Stimulated activated naive CD4-positive, alpha-beta T cell treated with Interleukin-2 at 50 U/mL for 16 hours (primary cell): ENCODE measurements around the gene HIRA.
"Not testable (repeated sequence)": the region's sequence is repeated elsewhere in the genome, so short reads cannot be mapped to it uniquely, and the experiment has no call there.

Experiments
- DNase-seq: peaks from one replicate; lab custom pipeline; 2025; lab: John Stamatoyannopoulos, UW

Gene HIRA

GRCh38 chr22:19325296-19325948 is 106.1 kb downstream of the HIRA start:
- no peak for DNase-seq

DNA sequence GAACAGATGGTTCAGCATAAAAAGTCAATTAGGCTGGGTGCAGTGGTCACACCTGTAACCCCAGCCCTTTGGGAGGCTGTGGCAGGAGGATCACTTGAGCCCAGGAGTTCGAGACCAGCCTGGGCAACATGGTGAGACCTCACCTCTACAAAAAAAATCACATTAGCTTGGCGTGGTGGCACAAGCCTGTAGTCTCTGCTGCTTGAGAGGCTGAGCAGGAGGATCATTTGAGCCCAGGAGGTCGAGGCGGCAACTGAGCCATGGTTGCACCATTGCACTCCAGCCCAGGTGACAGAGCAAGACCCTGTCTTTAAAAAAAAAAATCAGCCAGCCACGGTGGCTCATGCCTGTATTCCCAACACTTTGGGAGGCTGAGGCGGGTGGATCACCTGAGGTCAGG is 108.1 kb downstream of the HIRA start:
- DNase-seq: not testable (repeated sequence)

- no peak for DNase-seq
These were observed 109.8 kb downstream of the HIRA start for GRCh38 chr22:19321757-19322156.

DNA sequence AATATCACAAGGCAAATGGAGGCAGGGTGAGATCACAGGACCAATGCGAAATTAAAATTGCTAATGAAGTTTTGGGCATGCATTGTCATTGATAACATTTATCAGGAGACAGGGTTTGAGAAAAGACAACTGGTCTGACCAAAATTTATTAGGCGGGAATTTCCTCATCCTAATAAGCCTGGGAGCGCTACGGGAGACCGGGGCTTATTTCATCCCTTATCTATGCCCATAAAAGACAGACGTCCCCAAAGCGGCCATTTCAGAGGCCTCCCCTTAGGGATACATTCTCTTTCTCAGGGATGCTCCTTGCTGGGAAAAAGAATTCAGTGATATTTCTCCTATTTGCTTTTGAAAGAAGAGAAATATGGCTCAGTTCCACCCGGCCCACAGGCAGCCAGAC is 111.4 kb downstream of the HIRA start:
- DNase-seq: not testable (repeated sequence)

GRCh38 chr22:19319281-19319680 is 112.3 kb downstream of the HIRA start:
- DNase-seq: no peak

GRCh38 chr22:19317865-19318264 is 113.7 kb downstream of the HIRA start:
- no peak for DNase-seq

GRCh38 chr22:19307872-19308271 is 123.7 kb downstream of the HIRA start:
- no peak for DNase-seq

DNA sequence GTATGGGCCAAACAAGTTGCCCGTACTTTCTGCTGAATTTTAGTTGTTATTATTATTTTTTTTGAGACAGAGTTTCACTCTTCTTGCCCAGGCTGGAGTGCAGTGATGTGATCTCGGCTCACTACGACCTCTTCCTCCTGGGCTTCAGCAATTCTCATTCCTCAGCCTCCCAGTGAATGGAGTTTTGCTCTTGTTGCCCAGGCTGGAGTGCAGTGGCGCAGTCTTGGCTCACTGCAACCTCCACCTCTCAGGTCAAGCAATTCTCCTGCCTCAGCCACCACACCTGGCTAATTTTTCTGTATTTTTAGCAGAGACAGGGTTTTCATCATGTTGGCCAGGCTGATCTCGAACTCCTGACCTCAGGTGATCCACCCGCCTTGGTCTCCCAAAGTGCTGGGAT is 125.0 kb downstream of the HIRA start:
- not testable (repeated sequence) for DNase-seq

DNA sequence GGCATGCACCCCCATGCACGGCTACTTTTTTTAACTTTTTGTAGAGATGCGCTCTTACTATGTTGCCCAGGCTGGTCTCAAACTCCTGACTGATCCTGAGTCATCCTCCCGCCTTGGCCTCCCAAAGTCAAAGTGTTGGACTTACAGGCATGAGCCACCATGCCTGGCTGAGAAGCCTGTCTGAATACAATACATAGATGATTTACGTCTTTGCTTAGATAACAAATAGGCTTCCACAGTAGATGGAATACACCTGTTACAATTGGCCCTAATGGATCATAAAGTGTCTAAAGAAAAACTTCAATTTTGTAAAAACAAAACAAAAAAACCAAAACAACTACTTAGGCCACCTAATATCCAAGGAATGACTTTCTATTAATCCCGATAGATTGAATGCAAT is 127.0 kb downstream of the HIRA start:
- no peak for DNase-seq

DNA sequence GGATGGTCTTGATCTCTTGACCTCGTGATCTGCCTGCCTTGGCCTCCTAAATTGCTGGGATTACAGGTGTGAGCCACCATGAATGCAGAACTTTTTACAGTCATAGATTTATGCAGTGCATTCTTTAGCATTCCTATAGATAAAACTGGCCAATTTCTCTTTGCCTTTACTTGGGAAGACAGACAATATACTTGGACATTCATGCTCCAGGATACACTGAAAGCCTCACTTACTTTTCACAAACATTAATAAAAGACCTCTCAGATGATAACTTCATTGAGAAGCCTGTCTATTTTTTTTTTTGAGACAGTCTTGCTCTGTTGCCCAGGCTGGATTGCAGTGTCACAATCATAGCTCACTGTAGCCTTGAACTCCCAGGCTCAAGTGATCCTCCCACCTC is 127.7 kb downstream of the HIRA start:
- no peak for DNase-seq

DNA sequence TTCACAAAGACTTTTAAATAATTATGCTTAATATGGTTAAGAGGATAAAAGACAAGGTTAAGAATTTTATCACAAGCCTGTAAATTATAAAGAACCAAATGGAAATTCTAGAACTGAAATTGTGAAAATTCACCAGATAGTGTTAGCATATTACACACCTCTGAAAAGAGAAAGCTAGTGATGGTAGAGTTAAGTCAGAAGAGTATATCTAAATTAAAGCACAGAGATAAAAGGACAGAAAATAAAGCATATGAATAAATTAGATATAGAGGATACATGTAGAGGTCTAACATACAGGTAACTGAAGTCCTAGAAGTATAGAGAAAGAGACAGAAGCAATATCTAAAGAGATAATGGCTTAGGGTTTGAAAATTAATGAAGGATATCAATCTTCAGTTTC is 135.8 kb downstream of the HIRA start:
- no peak for DNase-seq

DNA sequence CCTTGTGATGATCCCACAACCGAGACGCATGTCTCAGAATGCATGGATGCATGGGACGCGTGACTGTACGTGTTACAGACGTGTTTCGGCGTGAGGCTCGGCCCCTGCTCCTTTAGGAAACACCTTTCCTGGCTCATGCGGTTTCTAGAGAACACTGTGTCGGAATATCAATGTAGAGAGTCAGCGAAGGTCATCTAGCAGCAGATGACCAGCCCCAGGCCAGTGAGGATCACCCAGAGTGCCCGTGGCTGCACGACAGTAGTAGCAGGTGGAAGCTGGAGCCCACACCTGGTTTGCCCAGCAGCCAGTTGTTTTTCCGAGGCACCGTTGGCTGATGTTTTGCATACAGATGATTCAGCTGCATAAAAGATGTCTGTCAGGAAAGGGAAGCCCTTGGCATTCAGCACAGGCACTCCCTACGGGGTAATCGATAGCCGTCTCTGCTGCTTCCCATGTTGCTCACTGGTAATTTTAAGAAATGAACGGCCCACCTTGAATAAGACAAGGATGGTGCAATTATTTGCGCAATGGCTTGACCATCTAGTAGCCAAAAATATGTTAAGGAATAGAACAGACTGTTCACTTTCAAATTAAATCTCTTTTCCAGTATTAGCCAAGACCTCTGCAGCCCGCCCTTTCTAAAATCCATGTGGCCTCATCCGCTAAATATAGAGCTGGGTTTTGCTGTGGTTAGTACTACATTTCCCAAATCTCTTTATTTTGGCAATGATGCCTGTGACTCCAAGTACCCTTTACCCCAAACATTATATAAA is 138.9 kb downstream of the HIRA start:
- DNase-seq: no peak

GRCh38 chr22:19291580-19292457 is 139.7 kb downstream of the HIRA start, which contains the start of gene CLTCL1:
TSS of gene CLTCL1 (minus strand) at chr22:19291719. CDS start at chr22:19291641, 78 bp downstream.
- peak; percentile 66 for DNase-seq

- DNase-seq: peak; percentile 10
These were observed 140.3 kb downstream of the HIRA start for GRCh38 chr22:19291218-19291579.

DNA sequence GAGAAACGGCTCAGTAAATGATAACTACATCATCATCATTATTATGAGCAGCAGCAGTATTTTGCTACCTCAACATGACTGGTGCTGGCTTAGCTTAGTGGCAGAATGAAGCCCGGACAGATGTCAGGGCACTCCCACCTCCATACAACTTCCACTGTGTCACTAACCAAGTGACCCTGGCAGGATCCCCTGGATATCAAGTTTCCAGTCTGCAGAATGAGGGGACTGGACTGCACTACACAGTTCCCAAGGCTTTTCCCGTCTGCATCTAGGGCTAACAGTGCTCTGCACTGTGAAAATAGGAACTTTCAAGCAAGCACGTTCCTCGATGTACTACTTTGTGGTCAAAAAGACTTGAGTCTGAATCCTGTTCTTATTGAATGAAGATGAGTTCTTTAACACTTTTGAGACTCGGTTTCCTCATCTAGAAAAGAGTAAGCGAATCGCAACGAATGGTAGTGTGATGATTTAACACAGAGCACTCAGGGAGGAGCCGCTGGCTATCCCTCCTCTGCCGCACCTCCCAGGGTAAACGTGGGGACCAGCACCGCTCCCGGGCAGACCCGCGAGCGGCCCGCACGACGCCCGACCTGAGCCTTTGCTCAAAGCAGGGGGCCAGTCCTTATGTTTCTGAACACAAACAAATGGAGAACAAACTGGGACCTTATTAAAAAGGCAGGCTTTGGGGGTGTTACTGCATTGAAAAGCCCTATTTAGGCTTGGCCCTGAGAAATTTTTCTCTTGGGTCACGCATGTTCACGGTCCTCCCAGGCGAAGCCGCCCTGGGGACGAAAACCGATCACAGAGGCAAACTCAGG is 140.9 kb downstream of the HIRA start:
- DNase-seq: no peak

DNA sequence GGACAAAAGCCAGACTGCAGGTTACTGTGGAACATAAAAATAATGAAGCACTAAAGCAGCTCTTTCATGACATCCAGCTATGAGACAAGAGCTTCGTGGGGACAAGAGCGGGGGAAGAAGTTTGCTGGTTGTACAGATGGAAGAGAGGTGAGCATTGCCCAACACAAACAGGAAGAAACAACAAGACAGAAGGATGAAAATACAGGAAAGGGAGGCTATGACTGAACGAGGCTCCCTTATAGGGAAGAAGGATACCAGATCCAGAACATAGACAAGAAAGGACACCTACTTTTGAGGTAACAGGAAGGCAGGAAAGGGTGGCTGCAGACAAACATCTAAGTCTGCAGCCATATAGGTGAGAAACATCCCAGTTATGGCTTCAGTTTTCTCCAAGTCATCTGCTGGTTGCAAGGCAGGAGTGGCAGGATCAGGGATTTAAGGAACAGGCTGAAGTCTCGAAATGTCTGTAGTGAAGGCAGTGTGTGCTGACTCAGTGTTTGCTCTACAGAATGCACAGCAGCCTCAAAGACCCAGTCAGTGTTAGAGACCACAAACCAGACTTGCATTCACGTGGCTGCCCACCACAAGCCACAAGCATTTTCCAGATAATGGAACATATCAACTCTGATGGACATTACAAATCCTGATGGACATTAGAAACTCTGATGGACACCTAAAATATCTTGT is 141.9 kb downstream of the HIRA start:
- DNase-seq: no peak

GRCh38 chr22:19287889-19288288 is 143.6 kb downstream of the HIRA start:
- DNase-seq: no peak

- no peak for DNase-seq
These were observed 144.3 kb downstream of the HIRA start for GRCh38 chr22:19287076-19287707.

DNA sequence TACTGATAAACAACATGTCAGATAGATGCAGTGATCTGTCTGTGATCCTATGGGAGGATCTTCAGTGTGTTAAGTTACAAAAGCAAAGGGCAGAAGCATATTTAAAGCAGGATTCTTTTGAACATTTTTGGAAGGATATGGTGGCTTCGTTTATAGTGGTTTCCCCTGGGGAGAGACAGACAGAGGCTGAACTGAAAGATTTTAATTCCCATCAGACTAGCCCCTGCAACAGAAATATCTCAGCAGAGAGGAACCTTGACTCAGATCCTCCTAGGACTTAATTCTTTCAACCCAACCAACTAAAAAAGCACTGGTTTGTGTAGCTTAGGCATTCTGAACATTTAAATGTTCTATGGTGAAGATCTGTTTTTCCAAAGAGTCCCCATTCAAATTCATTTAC is 145.7 kb downstream of the HIRA start:
- no peak for DNase-seq
